PC-3 (cell line): ENCODE measurements around the gene SPATA16.

Source experiments
- EZH2 ChIP-seq: fragments of 300-600 bp; sonication (generic); IDR thresholded peaks from one replicate; pipeline ENCODE4 v1.6.1; 2017; ENCODE audit warnings: antibody characterized with exemption, mild to moderate bottlenecking, low read length; ENCODE audit not compliant: unreplicated experiment
- EZH2phosphoT487 ChIP-seq: fragments of 300-600 bp; sonication (generic); IDR thresholded peaks from 2 replicates; pipeline ENCODE4 v1.6.1; 2018; ENCODE audit warnings: mild to moderate bottlenecking, antibody characterized with exemption, low read length, borderline replicate concordance
- TF ChIP-seq, protein P1 (sequence below): fragments of 300-600 bp; sonication (generic); conservative IDR thresholded peaks from 2 replicates; pipeline ENCODE4 v1.5.1; 2017; ENCODE audit warnings: antibody characterized with exemption, low read depth, mild to moderate bottlenecking, low read length

DNA sequence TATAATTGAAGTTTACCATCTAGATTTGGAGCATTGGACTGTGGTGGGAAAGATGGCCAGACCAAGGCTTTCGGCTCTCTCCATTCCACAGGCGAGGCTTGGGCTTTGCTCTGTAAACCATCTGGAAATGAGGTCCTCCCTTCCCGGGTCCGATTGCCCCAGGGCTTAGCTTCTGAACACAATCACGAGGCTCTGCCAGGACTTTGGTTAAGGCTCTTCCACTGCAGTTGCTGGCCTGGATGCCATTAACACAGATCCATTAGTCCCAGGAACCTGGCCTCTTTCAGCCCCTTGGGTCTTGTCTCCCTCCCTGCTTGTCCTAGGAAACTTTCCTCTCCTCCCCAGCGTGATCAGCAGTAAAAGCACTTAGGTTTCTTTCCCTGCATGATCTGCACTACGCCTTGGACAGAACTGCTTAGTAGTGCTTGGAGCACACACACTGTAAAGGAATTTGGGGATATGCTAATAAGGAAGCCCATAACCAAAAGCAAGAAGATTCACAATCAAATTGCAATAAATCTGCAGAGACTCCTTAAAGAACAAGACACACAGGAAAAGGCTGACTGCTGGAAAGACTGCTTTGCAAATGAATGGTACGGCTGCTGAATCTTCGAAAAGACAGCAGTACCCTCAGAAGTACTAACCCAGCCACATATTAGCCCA lies 236.2 kb downstream of the SPATA16 start:
- no peak for TF ChIP-seq EZH2
- TF ChIP-seq, protein P1, sequence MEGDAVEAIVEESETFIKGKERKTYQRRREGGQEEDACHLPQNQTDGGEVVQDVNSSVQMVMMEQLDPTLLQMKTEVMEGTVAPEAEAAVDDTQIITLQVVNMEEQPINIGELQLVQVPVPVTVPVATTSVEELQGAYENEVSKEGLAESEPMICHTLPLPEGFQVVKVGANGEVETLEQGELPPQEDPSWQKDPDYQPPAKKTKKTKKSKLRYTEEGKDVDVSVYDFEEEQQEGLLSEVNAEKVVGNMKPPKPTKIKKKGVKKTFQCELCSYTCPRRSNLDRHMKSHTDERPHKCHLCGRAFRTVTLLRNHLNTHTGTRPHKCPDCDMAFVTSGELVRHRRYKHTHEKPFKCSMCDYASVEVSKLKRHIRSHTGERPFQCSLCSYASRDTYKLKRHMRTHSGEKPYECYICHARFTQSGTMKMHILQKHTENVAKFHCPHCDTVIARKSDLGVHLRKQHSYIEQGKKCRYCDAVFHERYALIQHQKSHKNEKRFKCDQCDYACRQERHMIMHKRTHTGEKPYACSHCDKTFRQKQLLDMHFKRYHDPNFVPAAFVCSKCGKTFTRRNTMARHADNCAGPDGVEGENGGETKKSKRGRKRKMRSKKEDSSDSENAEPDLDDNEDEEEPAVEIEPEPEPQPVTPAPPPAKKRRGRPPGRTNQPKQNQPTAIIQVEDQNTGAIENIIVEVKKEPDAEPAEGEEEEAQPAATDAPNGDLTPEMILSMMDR: no peak
- TF ChIP-seq EZH2phosphoT487: no peak
